ENCODE data around the gene ROBO2. TPM values are rescaled to one million over a fixed set of nuclear protein-coding genes. Genes with fewer than 3 reads are reported as not detected.

The ROBO2 gene
- total and polyA plus RNA-seq, 10 donors, result 0.41 to 14.8 (median 5.2) TPM

GRCh38 chr3:77055841-77056341 lies 16.0 kb downstream of the ROBO2 start:
- Histone ChIP-seq H3K27ac (no peak overlapping the region), H3K36me3 (no peaks in the 10 kb centered on the region), H3K27me3 (replicated peaks in 1 of 7) (no peaks in the 10 kb centered on the region), H3K4me1 (no peaks in the 10 kb centered on the region), H3K4me3 (no peak overlapping the region), H3K9me3 (peaks cover 0 to 8% (median 0%) of the 10 kb centered on the region in 8 donors)
- intact Hi-C loops (cut with DNase I; ENCODE audit: low total_unique reads), result no loop called here
- TF ChIP-seq POLR2A (IDR thresholded peaks at IDR 0.05), result no peak
- no peak for TF ChIP-seq POLR2AphosphoS5 (IDR thresholded peaks at IDR 0.05)
- TF ChIP-seq, protein P1, sequence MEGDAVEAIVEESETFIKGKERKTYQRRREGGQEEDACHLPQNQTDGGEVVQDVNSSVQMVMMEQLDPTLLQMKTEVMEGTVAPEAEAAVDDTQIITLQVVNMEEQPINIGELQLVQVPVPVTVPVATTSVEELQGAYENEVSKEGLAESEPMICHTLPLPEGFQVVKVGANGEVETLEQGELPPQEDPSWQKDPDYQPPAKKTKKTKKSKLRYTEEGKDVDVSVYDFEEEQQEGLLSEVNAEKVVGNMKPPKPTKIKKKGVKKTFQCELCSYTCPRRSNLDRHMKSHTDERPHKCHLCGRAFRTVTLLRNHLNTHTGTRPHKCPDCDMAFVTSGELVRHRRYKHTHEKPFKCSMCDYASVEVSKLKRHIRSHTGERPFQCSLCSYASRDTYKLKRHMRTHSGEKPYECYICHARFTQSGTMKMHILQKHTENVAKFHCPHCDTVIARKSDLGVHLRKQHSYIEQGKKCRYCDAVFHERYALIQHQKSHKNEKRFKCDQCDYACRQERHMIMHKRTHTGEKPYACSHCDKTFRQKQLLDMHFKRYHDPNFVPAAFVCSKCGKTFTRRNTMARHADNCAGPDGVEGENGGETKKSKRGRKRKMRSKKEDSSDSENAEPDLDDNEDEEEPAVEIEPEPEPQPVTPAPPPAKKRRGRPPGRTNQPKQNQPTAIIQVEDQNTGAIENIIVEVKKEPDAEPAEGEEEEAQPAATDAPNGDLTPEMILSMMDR (IDR thresholded peaks at IDR 0.05 in 8 of 11, conservative IDR thresholded peaks at IDR 0.05 in 3 of 11), result no peak
- no peak for DNase-seq
- WGBS, 5 donors, result 67 to 81% (median 77%) methylated on average over 4 of the region's 4 CpGs

- no peaks in the 10 kb centered on the region for H3K36me3 ChIP-seq
- H3K27ac ChIP-seq, result no peak overlapping the region
- no peaks in the 10 kb centered on the region for H3K27me3 ChIP-seq (replicated peaks in 1 of 7)
- TF ChIP-seq, protein P1 (IDR thresholded peaks at IDR 0.05 in 8 of 11, conservative IDR thresholded peaks at IDR 0.05 in 3 of 11), result no peak
- TF ChIP-seq POLR2A (IDR thresholded peaks at IDR 0.05) (no peak), POLR2AphosphoS5 (IDR thresholded peaks at IDR 0.05) (no peak)
- H3K9me3 ChIP-seq, result peaks cover 0 to 31% (median 20%) of the 10 kb centered on the region in 8 donors
- no peak overlapping the region for H3K4me3 ChIP-seq
- DNase-seq, result no peak
- no peaks in the 10 kb centered on the region for H3K4me1 ChIP-seq
- intact Hi-C loops (cut with DNase I; ENCODE audit: low total_unique reads), result no loop called here
- 68 to 88% (median 76%) methylated on average over 1 of the region's 1 CpG for WGBS, 5 donors
These were observed 19.5 kb downstream of the ROBO2 start for GRCh38 chr3:77059354-77059753.

DNA sequence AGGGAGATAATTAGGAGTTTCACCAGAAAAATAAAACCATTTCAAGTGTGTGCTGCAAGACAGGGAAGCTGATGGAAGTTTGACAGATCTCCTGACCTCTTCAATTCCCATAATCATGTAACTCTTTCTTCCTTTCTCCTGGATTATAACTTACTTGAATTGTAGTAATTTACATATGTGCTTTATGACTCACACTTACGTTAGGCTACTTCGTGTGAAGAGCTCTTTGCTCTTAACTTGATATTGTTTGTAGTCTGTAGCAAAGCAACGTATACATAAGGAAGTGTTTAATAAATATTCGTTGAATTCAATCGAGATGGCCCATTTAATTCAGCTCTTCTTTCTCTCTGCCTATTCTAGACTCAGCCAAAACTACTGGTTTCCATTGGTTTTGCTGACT lies 23.5 kb downstream of the ROBO2 start:
- Histone ChIP-seq H3K36me3 (no peaks in the 10 kb centered on the region), H3K27me3 (replicated peaks in 1 of 7) (no peaks in the 10 kb centered on the region), H3K4me1 (no peaks in the 10 kb centered on the region), H3K27ac (no peak overlapping the region), H3K4me3 (no peak overlapping the region), H3K9me3 (peaks cover 0 to 31% (median 17%) of the 10 kb centered on the region in 8 donors)
- TF ChIP-seq POLR2AphosphoS5 (IDR thresholded peaks at IDR 0.05), result no peak
- TF ChIP-seq, protein P1 (IDR thresholded peaks at IDR 0.05 in 8 of 11, conservative IDR thresholded peaks at IDR 0.05 in 3 of 11), result no peak
- TF ChIP-seq POLR2A (IDR thresholded peaks at IDR 0.05), result no peak
- 80 to 95% (median 86%) methylated on average over 5 of the region's 5 CpGs for WGBS, 5 donors
- DNase-seq, result no peak
- intact Hi-C loops (cut with DNase I; ENCODE audit: low total_unique reads), result no loop called here

GRCh38 chr3:77065750-77066149 lies 25.9 kb downstream of the ROBO2 start:
- intact Hi-C loops (cut with DNase I; ENCODE audit: low total_unique reads), result no loop called here
- 62 to 82% (median 66%) methylated on average over 5 of the region's 5 CpGs for WGBS, 5 donors
- DNase-seq, result no peak
- Histone ChIP-seq H3K27me3 (replicated peaks in 1 of 7) (no peaks in the 10 kb centered on the region), H3K27ac (no peak overlapping the region), H3K36me3 (no peaks in the 10 kb centered on the region), H3K4me1 (no peaks in the 10 kb centered on the region), H3K9me3 (peaks cover 0 to 30% (median 17%) of the 10 kb centered on the region in 8 donors), H3K4me3 (no peak overlapping the region)
- TF ChIP-seq, protein P1 (IDR thresholded peaks at IDR 0.05 in 8 of 11, conservative IDR thresholded peaks at IDR 0.05 in 3 of 11), result no peak
- TF ChIP-seq POLR2A (IDR thresholded peaks at IDR 0.05), result no peak
- TF ChIP-seq POLR2AphosphoS5 (IDR thresholded peaks at IDR 0.05), result no peak
